SKM-1 treated with dmso at 0.1 percent for 144 hours (cell line): ENCODE measurements around the gene GPC6.

Experiments used
- DNase-seq: peaks from one replicate; lab custom pipeline; 2025; ENCODE audit not compliant: unreplicated experiment; lab: John Stamatoyannopoulos, UW

Gene GPC6

DNA sequence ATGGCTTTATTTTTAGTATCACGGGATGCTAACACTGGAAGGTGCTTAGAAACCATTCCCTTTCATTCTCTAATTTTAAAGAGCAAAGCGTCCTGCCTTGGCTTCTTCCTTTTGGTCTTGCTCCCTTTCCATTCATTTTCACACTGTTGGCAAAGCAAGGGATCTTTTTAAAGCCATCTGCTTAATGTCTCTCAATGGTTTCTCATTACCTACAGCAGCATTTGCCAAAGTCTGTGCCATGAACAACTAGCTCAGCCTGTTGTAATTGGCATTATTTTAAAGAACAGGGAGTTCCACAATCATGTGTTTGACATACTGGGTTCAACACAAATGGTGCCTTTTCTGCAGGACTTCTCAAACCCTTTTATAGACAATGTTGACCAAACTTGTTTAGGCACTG lies 444.3 kb downstream of the GPC6 start:
- DNase-seq: no peak

DNA sequence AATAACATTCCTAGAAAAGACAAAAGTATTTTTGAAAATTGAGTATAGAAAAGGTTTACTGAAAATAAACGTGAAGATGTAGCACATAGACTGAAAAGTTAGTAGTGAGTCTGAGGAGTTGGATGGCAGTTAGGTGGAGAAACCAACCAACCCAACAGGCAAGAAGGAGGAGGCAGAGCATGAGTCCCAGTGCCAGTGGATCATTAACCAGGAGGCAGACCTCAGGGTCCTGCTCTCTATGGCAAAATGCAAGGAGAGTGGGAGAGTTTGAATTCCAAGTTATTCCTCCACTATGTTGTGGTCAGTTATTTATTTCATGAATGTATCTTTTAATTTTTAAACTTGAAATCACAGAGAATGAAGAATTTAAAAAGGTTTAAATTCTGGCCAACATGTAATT lies 446.4 kb downstream of the GPC6 start:
- no peak for DNase-seq

DNA sequence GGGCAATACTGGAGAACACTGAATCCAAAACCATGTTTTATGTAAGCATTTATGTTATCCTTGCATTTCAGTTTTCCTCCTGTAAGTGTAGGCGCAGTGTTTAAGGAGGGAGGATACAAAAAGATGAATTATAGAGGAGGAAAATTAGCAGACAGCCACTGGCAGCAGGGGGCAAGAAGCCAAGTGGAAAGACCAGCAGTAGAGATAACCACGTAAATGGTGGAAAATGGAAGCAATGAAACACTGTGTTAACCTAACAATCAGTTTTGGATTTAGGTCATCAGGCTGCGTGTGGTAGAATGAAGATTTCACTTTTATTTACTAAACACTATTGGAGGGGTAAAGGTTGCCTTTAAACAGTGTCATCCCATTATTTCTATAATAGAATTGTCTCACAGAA lies 447.3 kb downstream of the GPC6 start:
- no peak for DNase-seq

DNA sequence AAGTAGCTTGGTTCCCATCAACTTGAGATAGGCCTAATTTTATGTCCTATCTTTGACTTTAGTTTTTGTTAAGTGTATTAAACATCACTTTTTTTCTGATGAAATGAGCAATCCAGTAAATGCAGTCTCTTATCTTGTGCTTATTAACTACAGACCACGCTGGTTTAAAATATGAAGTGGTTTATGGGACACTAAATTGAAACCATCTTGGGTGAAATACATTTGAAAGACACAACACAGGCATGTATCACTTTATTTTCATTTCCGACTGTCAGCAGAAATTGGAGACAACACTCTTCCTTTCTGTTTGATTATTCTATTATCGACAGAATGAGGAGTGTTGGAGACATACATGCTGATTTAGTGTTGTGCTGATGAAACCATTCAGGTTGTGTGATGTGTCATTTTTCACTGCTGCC lies 447.7 kb downstream of the GPC6 start:
- DNase-seq: no peak

DNA sequence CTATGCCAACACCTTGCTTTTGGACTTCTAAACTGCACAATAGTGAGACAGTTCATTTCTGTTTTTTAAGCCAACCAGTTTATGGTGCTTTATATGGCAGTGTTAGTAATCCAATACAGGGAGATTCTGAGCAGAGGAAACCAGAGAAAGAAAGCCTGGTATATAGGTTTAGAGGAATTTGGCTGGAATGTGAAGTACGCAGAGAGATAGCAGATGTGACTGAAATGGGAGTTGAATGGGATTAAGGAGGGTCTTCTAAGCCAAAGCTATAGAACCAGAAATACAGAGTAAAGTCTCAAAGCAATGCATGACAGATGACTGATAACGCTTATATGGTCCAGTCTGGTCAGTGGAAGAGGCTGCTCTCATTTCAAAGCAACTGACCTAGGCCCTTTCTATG lies 453.7 kb downstream of the GPC6 start:
- DNase-seq: no peak

DNA sequence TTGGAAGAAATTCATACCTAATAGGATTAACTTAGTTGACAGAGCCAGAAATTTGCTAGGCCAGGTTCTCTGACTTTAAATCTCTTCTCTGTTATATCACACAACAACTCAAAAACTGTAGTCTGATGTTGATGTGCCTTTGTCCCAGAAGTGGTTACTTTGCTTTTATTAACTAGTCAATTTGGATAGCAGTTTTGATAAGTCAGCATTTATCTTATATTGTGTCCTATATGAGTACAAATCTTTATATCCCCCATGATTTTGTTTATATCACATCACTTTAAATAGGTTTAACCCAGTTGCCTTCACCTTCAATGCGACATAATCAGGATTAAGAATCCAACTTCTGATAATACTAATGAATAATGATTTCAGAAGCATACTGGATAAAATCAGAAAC lies 459.3 kb downstream of the GPC6 start:
- no peak for DNase-seq

DNA sequence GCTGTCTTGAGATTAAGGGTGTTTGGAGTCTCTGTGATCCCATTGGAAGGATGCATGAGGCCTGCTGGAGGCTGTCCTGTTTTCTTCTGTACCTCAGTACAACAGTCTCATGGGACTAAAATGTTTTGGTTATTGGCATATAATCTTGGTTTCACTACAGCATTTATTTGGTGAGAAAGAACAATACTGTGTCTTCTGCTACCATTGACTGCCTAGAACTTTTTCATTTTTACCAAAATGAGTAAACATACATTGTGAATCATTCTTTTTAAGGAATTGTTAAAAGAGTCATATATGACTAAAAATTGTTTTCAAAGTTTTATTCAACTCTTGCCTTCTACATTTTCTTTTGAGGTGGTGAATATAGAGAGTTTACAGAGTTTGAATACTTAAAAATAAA lies 459.8 kb downstream of the GPC6 start:
- no peak for DNase-seq

DNA sequence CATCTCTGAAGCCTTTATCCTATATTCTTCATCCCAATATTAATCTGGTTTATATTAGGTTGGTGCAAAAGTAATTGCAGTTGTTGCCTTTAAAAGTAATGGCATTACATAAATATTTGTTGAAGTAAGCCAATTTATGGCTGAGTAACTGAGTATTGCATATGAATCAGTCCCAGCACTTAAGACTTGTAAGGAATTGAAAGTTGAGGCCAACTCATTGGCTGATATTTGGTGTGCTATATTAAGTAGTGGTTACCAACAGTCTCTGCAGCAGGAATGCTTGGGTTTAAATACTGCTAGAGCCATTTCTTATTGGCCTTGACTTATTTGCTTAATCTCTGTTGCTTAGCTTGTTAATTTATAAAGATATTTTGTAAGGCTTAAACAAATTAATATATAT lies 460.7 kb downstream of the GPC6 start:
- no peak for DNase-seq

DNA sequence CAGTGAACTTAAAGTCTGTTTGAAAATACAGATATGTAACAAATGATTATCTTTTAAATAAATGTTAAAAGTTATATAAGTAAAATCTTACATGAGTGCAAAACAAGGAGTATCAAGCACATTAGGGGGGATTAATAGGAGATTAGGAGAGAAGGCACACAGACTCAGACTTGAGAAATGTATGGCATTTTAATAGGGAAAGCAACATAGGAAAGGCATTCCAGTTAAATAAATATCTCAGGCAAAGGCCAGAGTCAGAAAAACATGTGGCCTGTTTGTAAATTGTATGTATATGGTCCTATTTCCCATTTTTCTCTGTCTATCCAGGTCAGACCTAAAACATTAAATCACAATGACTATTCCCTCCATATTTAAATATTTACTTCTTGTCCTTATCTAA lies 462.7 kb downstream of the GPC6 start:
- no peak for DNase-seq

DNA sequence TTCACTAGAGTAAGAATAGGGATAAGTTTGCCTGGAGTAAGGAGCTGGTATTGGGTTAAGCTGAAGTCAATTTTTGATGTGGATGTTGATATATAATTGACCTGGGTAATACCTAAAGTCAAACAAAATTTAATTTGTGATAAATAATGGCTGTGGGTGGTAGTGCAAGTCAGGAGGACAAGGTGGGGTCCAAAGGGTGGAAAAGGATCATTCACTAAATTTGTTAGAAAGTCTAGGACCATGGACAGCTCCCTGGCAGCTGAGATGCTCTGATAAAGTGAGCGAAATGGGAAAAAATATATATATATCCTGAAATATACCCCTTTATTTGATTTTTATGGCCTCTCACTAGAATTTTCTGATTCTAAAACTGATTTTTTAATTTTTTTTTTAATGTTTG lies 463.5 kb downstream of the GPC6 start:
- DNase-seq: no peak

DNA sequence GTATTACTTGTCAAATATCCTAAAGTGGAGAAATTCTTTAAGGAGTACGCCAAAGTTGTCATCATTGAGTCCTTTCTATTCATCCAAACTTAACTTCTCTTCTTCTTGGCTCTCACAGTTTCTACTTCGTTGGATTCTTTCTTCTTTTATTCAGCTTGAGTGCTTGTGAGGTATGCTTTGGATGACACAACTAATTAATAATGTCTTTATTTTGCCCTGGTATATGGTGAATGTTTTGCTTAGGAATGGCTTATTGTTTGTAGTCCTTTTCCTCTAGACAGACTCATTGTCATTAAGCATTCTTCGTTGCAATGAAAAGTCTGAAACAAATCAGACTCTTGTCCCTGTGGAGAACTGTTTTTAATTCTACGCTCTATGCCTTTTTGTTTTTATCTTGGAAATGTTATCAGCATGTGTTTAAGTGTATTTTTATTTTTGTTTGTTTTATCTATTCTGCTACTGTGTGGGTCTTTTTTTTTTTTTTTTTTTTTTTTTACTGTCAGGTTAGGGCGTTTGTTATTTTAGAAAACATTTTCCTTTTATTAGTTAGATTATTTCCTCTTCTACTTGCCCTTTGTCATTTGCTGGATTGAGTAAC lies 471.5 kb downstream of the GPC6 start:
- DNase-seq: no peak

DNA sequence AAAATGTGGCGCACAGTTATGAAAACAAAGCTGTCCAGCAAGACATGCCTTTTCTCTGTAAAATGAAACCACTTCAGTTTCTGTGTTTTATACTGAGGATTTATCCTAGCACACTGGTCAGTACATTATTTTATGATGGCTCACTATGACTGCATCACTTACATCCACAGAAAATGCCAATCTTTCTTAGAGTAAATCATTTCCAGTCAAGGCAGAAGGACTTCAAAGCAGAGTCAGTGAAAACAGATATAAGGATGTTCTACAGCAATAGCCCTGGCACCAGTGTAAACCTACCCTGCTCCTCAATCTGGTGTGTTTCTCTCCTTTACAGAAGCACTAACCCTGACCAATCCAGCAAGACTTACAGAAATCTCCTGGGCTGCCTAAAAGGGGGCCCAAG lies 473.5 kb downstream of the GPC6 start:
- DNase-seq: no peak

DNA sequence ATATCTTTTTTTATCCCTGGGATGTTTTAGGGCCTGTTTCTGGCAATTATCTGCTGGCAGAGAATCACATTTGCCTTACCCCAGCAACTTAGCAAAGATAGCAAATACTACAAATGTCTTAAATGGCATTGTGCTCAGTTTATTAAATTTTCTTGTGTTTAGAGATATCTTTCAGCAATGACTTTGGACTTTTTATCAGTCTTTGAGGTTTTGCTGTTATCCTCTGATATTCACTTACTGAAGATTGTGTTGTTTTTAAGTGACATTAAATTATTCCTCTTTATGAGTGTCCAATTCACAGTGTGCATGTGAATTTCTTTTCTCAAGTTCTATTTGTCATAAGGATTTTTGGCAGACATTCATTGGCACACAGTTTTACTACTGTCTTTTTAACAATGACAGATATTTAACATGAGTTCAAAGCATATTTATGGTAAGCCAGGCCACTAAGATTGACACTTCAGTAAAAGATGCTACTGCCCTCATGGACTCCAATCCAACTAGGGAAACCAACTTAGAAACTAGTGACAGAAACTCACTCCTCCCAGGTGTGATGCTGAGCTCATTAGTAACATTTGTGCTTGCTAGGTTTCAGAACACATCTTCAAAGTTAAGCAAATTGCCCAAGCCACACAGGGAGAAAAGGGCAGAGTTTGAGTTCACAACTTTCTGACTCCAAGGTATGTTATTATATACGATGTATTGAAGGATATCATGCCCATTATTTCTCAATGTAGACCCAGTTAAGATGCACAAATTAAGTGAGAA lies 481.9 kb downstream of the GPC6 start:
- no peak for DNase-seq

DNA sequence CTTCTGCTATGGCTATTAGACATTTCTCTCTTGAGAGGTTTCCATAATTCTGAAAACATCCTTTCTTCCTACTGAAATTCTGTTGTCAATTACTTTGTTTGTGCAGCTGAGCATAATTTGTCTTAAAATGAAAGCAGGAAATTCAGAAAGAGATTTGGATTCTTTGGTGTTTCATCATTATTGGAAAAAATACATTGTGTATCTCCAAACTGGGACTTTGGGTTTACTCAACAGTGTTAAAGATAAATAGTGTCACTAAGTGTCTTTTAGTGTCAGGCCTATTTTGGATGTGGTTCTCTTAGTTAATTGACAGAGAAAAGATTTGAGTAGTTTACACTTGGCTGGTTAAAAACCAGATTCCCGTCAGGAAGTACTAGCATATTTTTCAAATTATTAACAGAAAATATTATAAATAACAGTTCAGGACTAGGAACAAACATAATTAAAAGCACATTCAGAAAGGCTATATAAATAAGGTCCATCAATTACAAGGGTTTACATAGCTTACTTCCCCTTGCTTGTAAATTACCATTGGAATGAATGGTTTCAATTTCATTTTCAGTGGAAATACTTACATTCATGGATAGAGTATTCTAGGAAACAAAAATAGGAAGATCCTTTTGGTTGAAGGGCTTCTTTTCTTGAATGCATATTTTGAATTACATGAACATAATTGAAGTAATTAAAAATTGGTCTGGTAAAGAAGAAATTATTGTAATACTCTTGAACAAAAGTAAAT lies 483.1 kb downstream of the GPC6 start:
- DNase-seq: no peak

DNA sequence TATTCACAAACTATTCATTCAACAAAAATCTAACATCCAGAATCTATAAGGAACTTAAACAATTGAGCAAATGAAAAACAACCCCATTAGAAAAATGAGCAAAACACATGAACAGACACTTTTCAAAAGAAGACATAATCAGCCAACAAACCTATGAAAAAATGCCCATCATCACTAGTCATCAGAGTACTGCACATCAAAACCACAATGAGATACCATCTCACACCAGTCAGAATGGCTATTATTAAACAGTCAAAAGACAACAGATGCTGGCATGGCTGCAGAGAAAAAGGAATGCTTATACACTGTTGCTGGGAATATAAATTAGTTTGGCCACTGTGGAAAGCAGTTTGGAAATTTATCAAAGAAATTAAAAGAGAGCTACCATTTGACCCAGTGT lies 487.6 kb downstream of the GPC6 start:
- no peak for DNase-seq

DNA sequence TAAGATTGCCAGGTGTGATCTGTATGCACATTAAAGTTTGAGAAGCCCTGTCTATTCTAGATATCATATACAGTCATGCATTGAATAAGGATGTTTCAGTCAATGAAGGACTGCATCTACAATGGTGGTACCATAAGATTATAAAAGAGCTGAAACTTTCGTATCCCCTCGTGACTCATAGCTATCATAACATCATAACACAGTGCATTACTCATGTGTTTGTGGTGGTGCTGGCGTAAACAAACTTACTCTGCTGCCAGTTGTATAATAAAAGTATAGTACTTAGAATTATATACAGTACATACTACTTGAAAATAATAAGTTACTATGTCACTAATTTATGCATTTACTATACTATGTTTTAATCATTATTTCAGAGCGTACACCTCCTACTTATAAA lies 489.3 kb downstream of the GPC6 start:
- DNase-seq: no peak

DNA sequence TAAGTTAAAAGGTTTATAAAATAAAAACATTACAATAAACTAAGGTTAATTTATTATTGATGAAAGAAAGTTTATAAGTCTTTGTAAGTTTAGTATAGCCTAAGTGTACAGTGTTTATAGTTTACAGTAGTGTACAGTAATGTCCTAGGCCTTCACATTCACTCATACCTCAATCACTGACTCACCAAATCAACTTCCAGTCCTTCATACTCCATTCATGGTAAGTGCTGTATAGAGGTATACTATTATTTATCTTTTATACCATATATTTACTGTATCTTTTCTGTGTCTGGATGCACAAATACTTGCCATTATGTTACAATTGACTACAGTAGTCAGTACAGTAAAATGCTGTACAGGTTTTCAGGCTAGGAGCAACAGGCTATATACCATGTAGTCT lies 490.0 kb downstream of the GPC6 start:
- no peak for DNase-seq

DNA sequence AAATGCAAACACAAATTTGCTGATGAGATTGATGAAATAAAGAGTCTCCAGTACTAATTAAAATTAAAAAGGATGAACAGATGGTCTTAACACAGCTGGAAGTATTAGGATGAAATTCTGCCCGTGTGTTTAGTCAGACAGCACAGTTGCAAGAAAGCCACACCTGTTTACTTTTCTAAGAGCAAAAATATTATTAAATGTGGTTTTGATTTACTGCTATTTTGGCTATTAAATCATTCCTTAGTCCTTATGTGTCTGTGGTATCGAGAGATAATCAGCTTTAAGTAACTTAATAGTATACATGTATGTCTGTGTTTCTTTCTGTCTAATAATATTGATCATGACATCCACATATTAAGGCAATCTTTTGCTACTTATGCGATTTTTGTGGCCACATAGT lies 494.9 kb downstream of the GPC6 start:
- no peak for DNase-seq

DNA sequence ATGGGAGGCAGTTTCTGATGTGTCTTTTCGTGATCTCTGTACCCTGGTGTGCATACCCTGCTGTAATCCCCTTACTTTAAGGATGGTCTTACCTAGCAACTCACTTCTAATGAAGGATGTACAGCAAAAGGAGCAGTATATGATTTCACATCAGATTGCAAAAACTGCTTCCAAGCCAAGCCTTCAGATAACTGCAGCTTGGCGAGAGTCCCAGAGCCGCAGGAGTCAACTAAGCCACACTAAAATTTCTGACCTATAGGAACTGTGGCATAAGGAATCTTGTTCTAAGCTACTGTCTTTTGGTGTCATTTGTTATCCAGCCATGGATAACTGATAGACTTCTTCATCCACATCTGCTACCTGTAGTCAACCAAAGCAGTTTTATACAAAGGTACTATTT lies 496.7 kb downstream of the GPC6 start:
- no peak for DNase-seq

DNA sequence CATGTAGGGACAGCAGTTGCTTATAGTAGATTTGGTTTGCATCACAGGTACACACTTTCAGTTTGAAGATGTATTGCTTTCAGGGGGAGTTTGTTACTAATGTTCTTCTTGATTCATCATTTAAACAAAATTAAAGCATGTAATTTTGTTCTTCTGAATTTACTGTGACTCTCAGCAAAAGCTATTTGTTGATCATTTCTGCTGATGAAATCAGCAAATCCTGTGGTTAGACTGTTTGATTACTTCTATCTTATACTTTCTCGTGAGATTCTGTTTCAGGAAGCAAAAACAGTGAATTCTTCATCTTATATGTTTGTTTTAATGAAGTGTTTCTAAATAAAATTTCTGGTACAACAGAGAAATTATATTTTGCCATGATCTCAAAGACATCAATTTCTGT lies 497.6 kb downstream of the GPC6 start:
- no peak for DNase-seq

DNA sequence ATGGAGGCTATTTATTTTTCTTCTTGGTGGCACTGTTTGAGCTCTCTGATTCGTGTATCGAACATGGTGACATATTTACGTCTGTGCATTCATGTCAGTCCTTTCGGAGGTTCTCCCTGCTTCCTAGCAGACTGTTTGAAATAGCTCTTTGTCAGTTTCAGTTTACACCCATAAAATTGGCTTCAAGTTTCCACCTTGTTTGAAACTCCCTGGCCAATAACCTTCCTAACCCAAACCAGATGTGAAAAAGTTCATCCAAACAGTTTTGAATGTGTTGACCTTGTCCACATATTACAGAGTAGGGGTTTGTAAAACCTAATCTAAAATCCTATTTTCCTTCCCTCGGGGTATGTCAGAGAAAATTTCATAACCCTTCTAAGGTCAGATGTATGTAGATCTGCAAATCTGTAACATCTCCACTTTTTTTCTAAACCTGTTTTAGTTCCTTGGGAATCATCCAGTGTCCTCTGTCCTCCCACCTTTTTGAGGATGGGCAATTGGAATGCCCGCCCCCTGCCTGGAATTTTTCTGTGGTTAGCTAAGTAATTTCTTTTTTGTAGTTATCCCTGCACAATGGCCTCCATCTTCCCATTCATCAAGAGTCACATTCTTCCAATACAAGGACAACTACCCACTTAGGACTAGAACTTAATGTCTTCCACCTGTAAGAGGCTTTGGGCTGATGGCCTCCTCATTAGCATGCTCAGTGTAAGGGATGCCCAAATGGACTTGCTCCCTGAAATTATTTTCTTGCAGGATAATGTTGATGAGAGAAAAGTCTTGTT lies 499.8 kb downstream of the GPC6 start:
- no peak for DNase-seq
